Mucosa of rectum (tissue), 2 donors: ENCODE data around the gene WDR47.

ENCODE experiments used
- H3K27ac ChIP-seq, 2 donors: one replicate each; pipeline ENCODE4 v1.7.0; 2013; ENCODE audit warnings: inconsistent platforms in 2 of 2, low read depth in 2 of 2, low read length in 2 of 2
- H3K27me3 ChIP-seq, 2 donors: one replicate each; pipeline ENCODE4 v1.7.0; 2013; ENCODE audit warnings: low read length in 2 of 2; ENCODE audit not compliant: control insufficient read depth in 2 of 2, insufficient read depth in 2 of 2
- H3K36me3 ChIP-seq, 2 donors: one replicate each; pipeline ENCODE4 v1.7.0; 2013; ENCODE audit warnings: low read length in 2 of 2; ENCODE audit not compliant: control insufficient read depth in 2 of 2, insufficient read depth in 2 of 2
- H3K4me1 ChIP-seq, 2 donors: one replicate each; pipeline ENCODE4 v1.7.0; 2013; ENCODE audit warnings: low read length in 2 of 2, mild to moderate bottlenecking in 1 of 2; ENCODE audit not compliant: control insufficient read depth in 2 of 2, insufficient read depth in 2 of 2
- H3K4me3 ChIP-seq, 2 donors: one replicate each; pipeline ENCODE4 v1.7.0; 2013; ENCODE audit warnings: low read length in 2 of 2
- H3K9ac ChIP-seq, 2 donors: one replicate each; pipeline ENCODE4 v1.7.0; 2013; ENCODE audit warnings: low read length in 2 of 2, low read depth in 1 of 2, mild to moderate bottlenecking in 1 of 2
- H3K9me3 ChIP-seq, 2 donors: one replicate each; pipeline ENCODE4 v1.7.0; 2013; ENCODE audit warnings: low read length in 2 of 2; ENCODE audit not compliant: control insufficient read depth in 2 of 2
- donor health status: healthy.
- donor health status: Normal muscosa, but diverticular disease.

The WDR47 gene

DNA sequence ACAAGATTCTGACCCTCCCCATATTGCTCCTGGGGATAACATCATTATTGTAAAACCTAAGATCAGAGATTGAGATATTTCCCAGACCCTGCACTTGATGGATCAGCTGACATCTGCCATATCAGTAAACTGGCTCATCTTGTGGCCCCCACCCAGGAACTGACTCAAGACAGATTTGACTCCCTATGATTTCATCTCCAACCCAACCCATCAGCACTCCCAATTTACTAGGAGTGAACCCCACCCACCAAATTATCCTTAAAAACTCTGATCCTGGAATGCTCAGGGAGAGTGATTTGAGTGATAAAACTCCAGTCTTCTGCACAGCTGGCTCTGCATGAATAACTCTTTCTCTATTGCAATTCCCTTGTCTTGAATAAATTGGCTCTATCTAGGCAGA, 72.6 kb downstream of the WDR47 start:
- Histone ChIP-seq H3K27me3 (no peaks in the 10 kb centered on the region), H3K4me1 (peaks cover 0 to under 1% of the 10 kb centered on the region in 2 donors), H3K27ac (no peak overlapping the region), H3K4me3 (no peak overlapping the region), H3K9me3 (no peaks in the 10 kb centered on the region), H3K36me3 (peaks cover 5 to 6% of the 10 kb centered on the region in 2 donors), H3K9ac (no peak overlapping the region)

DNA sequence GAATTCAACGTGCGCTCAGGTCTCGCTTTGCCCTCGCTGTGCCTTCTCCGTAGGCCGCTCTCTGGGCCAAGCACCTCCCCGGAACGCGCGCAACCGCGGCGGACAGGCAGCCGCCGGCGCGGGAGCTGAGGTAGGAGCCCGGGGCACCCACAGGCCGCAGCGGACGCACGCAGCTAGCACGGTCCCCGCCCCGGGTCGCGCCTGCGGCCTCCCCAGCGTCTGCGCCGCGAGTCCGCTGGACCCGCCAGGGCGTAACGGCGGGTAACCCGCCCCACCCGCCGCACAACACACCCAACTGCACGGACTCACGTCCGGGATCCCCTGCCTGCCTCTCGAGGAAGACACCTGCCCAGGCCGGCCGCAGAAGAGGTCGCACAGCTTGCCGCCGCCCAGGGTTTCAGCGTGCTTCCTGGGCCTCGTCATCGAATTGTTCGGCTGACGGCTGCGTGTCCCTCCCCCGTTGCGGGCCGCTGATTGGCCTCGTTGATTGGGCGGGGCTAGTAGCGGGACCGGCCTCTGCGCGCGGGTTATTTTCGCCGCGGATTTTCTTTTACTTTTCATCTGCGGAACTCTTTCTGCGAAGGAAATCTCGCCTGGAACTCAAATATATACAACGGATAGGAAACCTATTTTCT, 78.7 kb downstream of the WDR47 start, which contains the start of gene CLCC1:
TSS of gene CLCC1 (minus strand) at position 433 of the 635 bp plus-strand sequence. CDS start 13,047 bp downstream, outside the sequence.
- Histone ChIP-seq H3K9ac (peak within 1 kb of the TSS; percentile 79 to 94), H3K9me3 (no peaks in the 10 kb centered on the region), H3K36me3 (peaks cover 0 to 2% of the 10 kb centered on the region in 2 donors), H3K27me3 (no peaks in the 10 kb centered on the region), H3K4me3 (peak within 1 kb of the TSS; percentile 82 to 83), H3K4me1 (peaks cover 3 to 10% of the 10 kb centered on the region in 2 donors), H3K27ac (peak within 1 kb of the TSS; percentile 96 to 98)

DNA sequence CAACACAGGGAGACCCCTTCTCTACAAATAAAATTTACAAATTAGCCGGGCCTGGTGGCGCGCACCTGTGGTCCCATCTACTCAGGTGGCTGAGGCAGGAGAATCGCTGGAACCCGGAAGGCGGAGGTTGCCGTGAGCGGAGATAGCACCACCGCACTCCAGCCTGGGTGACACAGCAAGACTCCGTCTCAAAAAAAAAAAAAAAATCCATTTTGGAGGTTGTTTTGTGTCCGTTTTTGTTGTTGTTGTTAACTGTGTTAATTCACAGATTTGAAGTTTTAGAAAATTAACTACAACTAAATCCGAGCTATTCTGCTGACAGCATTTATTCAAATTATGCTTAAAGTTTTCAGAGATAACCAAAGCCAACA, 79.2 kb downstream of the WDR47 start:
- Histone ChIP-seq H3K9ac (peak overlapping the region; percentile 79 to 94), H3K27me3 (no peaks in the 10 kb centered on the region), H3K9me3 (no peaks in the 10 kb centered on the region)

GRCh38 chr1:108961752-108962486, 80.0 kb downstream of the WDR47 start:
- H3K4me1 ChIP-seq = peaks cover 3 to 10% of the 10 kb centered on the region in 2 donors
- H3K27ac ChIP-seq = peak overlapping the region; percentile 96 to 98
- H3K9me3 ChIP-seq = no peaks in the 10 kb centered on the region
- peaks cover 0 to 2% of the 10 kb centered on the region in 2 donors for H3K36me3 ChIP-seq
- no peaks in the 10 kb centered on the region for H3K27me3 ChIP-seq
- peak overlapping the region; percentile 82 to 83 for H3K4me3 ChIP-seq
- peak overlapping the region; percentile 79 to 94 for H3K9ac ChIP-seq

More for the DNA sequence above, 79.2 kb downstream of the WDR47 start:
- peaks cover 0 to 2% of the 10 kb centered on the region in 2 donors for H3K36me3 ChIP-seq
- H3K27ac ChIP-seq = peak overlapping the region; percentile 96 to 98
- peak overlapping the region; percentile 82 to 83 for H3K4me3 ChIP-seq
- H3K4me1 ChIP-seq = peaks cover 3 to 10% of the 10 kb centered on the region in 2 donors

DNA sequence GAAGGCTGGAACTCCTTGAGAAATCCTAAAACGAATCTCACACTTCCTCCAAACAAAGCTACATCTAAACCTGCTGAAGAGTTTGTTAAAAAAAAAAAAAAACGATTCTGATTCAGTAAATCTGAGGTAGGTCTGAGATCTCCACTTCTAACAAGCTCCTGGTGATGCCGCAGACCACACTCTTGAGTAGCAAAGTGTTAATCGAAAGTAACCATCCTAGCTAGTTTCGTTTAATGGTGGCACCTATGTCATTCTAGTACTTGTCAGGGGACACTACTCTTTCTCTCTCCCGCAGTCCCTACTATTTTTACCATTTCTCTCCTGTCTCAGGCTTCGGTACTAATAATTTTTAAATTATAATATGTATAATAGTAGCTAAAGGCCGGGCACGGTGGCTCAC, 80.7 kb downstream of the WDR47 start:
- peaks cover 0 to 2% of the 10 kb centered on the region in 2 donors for H3K36me3 ChIP-seq
- H3K27me3 ChIP-seq = no peaks in the 10 kb centered on the region
- H3K27ac ChIP-seq = no peak overlapping the region
- H3K4me1 ChIP-seq = peaks cover 3 to 10% of the 10 kb centered on the region in 2 donors
- H3K9ac ChIP-seq = no peak overlapping the region
- H3K9me3 ChIP-seq = no peaks in the 10 kb centered on the region
- H3K4me3 ChIP-seq = no peak overlapping the region

- Histone ChIP-seq H3K4me1 (peaks cover 3 to 10% of the 10 kb centered on the region in 2 donors), H3K27me3 (no peaks in the 10 kb centered on the region), H3K36me3 (peaks cover 0 to 6% of the 10 kb centered on the region in 2 donors), H3K4me3 (no peak overlapping the region), H3K9ac (no peak overlapping the region), H3K27ac (no peak overlapping the region), H3K9me3 (no peaks in the 10 kb centered on the region)
These were observed 81.2 kb downstream of the WDR47 start for GRCh38 chr1:108960719-108961118.

DNA sequence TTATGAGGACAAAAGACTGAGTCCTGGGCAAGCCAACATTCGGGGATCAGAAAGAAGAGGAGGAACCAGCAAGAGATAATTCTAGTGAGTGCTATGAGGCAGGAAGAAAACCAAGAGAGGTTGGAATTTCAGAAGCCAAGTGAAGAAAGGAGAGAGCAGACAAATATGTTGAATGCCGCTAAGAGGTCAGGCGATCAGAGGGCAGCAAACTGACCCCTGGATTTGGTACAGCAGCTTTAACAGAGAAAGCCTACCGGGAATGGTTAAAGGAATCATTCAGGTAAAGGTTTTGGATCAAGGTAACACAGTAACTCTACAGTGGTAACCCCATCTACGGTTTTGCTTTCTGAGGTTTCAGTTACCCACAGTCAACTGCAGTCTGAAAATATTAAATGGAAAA, 84.0 kb downstream of the WDR47 start:
- Histone ChIP-seq H3K36me3 (peaks cover 0 to 8% of the 10 kb centered on the region in 2 donors), H3K9ac (no peak overlapping the region)

DNA sequence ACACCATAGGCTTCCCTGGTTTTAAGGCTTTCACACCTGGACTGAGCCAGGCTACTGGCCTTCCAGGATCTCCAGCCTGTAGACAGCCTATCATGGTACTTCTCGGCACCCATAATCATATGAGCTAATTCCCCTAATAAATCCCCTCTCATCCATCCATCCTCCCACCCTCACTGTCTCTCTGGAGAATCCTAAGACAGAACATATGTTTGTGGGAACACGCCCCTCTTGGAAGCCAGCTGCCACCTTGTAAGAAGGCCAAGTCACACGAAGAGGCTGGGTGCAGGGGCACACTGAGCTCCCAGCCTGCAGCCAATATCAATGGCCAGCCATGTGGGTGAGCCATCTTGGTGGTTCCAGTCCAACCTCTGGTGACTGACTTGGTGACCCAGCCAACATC, 86.0 kb downstream of the WDR47 start:
- no peaks in the 10 kb centered on the region for H3K4me1 ChIP-seq
- H3K27me3 ChIP-seq = no peaks in the 10 kb centered on the region
- H3K36me3 ChIP-seq = peaks cover 0 to 8% of the 10 kb centered on the region in 2 donors
- no peak overlapping the region for H3K4me3 ChIP-seq
- H3K27ac ChIP-seq = no peak overlapping the region
- H3K9me3 ChIP-seq = no peaks in the 10 kb centered on the region
- H3K9ac ChIP-seq = no peak overlapping the region

More for the DNA sequence above, 84.0 kb downstream of the WDR47 start:
- Histone ChIP-seq H3K27me3 (no peaks in the 10 kb centered on the region), H3K4me3 (no peak overlapping the region), H3K4me1 (peaks cover 0 to 7% of the 10 kb centered on the region in 2 donors), H3K27ac (no peak overlapping the region), H3K9me3 (no peaks in the 10 kb centered on the region)

- no peak overlapping the region for H3K9ac ChIP-seq
- H3K36me3 ChIP-seq = peaks cover 0 to 8% of the 10 kb centered on the region in 2 donors
- no peak overlapping the region for H3K27ac ChIP-seq
- H3K27me3 ChIP-seq = no peaks in the 10 kb centered on the region
- H3K4me1 ChIP-seq = no peaks in the 10 kb centered on the region
- H3K4me3 ChIP-seq = no peak overlapping the region
- no peaks in the 10 kb centered on the region for H3K9me3 ChIP-seq
These were observed 86.8 kb downstream of the WDR47 start for GRCh38 chr1:108955111-108955510.

- Histone ChIP-seq H3K27ac (no peak overlapping the region), H3K27me3 (no peaks in the 10 kb centered on the region), H3K4me3 (no peak overlapping the region), H3K9me3 (no peaks in the 10 kb centered on the region), H3K36me3 (peaks cover 0 to 5% of the 10 kb centered on the region in 2 donors), H3K4me1 (no peaks in the 10 kb centered on the region), H3K9ac (no peak overlapping the region)
These were observed 88.5 kb downstream of the WDR47 start for GRCh38 chr1:108953452-108953851.
